Testis (tissue), 2 donors: ENCODE results near the gene NFIB.

Experiments used
- POLR2A ChIP-seq: fragments of 450-650 bp; IDR thresholded peaks from one replicate; pipeline ENCODE4 v1.6.1; 2017; ENCODE audit warnings: antibody characterized with exemption, mild to moderate bottlenecking, moderate library complexity
- TF ChIP-seq, protein P1 (sequence below), 3 experiments: fragments of 450-650 bp in 2 of 3; fragments of 200-600 bp in 1 of 3; sonication (generic) in 1 of 3; IDR thresholded peaks; one replicate each; pipeline ENCODE4 v1.5.1; 2016 to 2019; ENCODE audit warnings: antibody characterized with exemption in 3 of 3, mild to moderate bottlenecking in 2 of 3, moderate library complexity in 1 of 3

DNA sequence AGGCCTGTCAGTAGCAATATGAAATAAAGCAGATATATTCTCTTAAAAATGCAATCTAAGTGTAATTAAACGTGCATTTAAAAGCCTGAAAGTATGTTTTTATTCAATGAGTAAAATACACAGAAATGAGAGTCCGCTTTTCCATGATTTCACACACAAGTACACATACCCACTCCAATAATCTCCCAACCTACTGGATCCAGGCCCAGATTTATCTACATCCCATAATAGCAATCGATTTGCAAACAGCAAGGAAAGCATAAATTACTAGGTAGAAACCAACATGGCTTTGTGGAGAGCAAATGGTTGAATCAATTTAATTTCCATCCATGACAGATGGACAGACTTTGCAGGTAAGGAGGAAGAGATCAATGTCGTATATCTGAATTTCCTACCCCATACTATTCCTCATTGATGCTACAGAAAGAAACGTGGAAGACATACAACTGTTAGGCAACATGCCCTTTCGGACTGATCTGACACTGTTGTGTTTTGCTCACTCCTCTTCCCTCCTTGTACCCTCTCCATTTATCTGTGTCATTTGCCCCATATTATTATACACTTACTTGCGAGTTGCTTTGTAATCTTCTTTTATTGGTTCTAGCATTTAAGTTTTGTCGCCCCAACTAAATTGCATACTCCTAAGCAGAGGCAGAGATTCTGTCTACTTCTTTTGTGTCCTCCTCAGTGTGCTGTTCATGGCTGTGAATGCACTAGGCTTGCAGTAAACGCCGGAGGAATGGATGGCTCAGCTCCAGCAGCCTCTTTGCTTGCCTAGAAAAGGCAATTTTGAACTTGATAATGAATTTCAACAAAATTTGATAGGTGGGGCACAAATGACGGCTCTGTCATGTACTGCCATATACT is 133.6 kb downstream of the NFIB start:
- no peak for TF ChIP-seq POLR2A
- TF ChIP-seq, protein P1, sequence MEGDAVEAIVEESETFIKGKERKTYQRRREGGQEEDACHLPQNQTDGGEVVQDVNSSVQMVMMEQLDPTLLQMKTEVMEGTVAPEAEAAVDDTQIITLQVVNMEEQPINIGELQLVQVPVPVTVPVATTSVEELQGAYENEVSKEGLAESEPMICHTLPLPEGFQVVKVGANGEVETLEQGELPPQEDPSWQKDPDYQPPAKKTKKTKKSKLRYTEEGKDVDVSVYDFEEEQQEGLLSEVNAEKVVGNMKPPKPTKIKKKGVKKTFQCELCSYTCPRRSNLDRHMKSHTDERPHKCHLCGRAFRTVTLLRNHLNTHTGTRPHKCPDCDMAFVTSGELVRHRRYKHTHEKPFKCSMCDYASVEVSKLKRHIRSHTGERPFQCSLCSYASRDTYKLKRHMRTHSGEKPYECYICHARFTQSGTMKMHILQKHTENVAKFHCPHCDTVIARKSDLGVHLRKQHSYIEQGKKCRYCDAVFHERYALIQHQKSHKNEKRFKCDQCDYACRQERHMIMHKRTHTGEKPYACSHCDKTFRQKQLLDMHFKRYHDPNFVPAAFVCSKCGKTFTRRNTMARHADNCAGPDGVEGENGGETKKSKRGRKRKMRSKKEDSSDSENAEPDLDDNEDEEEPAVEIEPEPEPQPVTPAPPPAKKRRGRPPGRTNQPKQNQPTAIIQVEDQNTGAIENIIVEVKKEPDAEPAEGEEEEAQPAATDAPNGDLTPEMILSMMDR (IDR thresholded peaks at IDR 0.05): no peak
